WERI-Rb-1 (cell line): ENCODE measurements around the gene LDAH.

Experiments used
- DNase-seq: peaks from one replicate; pipeline ENCODE4 v3.0.0-alpha.2; 2020
- H3K27ac ChIP-seq: fragments of 250-450 bp; sonication (Bioruptor Pico); 2 replicates; pipeline ENCODE4 v1.5.1; 2020; ENCODE audit warnings: mild to moderate bottlenecking, moderate library complexity
- H3K27me3 ChIP-seq: fragments of 250-450 bp; sonication (Bioruptor Pico); 2 replicates; pipeline ENCODE4 v1.5.1; 2021; ENCODE audit warnings: mild to moderate bottlenecking, low read depth, moderate library complexity; ENCODE audit not compliant: insufficient read depth, severe bottlenecking
- H3K36me3 ChIP-seq: fragments of 250-450 bp; sonication (Bioruptor Pico); 2 replicates; pipeline ENCODE4 v1.5.1; 2020; ENCODE audit warnings: mild to moderate bottlenecking, moderate library complexity
- H3K4me3 ChIP-seq: 2 replicates; pipeline ENCODE4 v1.5.1; 2011; ENCODE audit warnings: low read depth, mild to moderate bottlenecking, control low read depth, low read length
- H3K9me3 ChIP-seq: fragments of 250-450 bp; sonication (Bioruptor Pico); 2 replicates; pipeline ENCODE4 v1.5.1; 2021; ENCODE audit warnings: mild to moderate bottlenecking, moderate library complexity; ENCODE audit not compliant: severe bottlenecking
- TF ChIP-seq, protein P1 (sequence below): IDR thresholded peaks from 2 replicates; pipeline ENCODE4 v1.5.1; 2011; ENCODE audit warnings: low read depth, mild to moderate bottlenecking, control low read depth, inconsistent platforms, low read length

The LDAH gene

DNA sequence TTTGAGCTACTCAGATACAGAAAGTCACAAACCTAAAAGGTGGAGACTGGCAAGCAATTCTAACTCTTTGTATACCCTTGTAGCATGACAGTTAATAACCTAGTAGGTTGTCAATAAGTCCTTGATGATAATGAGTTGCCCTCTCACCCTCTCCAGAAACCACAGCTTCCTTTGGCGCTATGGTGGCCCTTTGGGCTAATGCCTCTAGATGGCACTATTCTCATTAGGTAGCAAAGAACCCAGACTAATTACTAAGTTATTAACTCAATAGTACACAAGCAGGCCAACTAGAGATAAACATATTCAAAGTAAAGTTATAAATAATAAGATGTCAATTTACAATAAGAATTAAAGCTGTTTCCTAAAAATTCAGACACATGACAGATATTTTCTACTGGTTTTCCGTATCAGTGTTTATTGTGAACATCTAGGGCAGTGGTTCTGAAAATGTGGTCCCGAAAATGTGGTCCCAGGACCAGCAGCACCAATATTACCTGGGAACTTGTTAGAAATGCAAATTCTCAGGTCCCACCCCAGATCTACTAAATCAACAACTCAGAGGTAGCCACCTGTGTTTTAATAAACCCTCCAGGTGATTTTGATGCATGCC lies 41.1 kb downstream of the LDAH start:
- no peak overlapping the region for H3K4me3 ChIP-seq
- H3K27ac ChIP-seq = no peak overlapping the region
- no peaks in the 10 kb centered on the region for H3K9me3 ChIP-seq
- DNase-seq = peak; percentile 47
- TF ChIP-seq, protein P1, sequence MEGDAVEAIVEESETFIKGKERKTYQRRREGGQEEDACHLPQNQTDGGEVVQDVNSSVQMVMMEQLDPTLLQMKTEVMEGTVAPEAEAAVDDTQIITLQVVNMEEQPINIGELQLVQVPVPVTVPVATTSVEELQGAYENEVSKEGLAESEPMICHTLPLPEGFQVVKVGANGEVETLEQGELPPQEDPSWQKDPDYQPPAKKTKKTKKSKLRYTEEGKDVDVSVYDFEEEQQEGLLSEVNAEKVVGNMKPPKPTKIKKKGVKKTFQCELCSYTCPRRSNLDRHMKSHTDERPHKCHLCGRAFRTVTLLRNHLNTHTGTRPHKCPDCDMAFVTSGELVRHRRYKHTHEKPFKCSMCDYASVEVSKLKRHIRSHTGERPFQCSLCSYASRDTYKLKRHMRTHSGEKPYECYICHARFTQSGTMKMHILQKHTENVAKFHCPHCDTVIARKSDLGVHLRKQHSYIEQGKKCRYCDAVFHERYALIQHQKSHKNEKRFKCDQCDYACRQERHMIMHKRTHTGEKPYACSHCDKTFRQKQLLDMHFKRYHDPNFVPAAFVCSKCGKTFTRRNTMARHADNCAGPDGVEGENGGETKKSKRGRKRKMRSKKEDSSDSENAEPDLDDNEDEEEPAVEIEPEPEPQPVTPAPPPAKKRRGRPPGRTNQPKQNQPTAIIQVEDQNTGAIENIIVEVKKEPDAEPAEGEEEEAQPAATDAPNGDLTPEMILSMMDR = peak; percentile 65
- H3K36me3 ChIP-seq = no peaks in the 10 kb centered on the region
- H3K27me3 ChIP-seq = no peaks in the 10 kb centered on the region

DNA sequence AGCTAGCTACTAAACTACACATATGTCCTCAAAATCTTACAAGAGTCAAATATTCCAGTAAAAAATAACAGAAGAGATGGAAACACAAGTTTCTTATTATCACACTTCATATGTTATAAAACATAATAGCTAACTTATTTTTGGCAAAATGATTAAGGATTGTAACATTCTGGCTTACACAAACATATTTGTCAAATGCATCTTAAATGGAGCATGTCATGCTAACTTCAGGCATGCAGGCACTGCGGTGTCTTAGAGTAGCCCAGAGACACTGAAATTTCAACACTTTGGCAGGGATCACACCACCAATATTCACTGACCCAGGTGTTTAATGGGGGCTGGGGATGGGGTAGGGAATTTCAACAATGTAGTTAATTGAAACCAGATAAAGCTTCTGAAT lies 51.6 kb downstream of the LDAH start:
- Histone ChIP-seq H3K9me3 (no peaks in the 10 kb centered on the region), H3K27me3 (no peaks in the 10 kb centered on the region), H3K4me3 (no peak overlapping the region), H3K36me3 (no peaks in the 10 kb centered on the region), H3K27ac (no peak overlapping the region)
- TF ChIP-seq, protein P1 = no peak
- no peak for DNase-seq

DNA sequence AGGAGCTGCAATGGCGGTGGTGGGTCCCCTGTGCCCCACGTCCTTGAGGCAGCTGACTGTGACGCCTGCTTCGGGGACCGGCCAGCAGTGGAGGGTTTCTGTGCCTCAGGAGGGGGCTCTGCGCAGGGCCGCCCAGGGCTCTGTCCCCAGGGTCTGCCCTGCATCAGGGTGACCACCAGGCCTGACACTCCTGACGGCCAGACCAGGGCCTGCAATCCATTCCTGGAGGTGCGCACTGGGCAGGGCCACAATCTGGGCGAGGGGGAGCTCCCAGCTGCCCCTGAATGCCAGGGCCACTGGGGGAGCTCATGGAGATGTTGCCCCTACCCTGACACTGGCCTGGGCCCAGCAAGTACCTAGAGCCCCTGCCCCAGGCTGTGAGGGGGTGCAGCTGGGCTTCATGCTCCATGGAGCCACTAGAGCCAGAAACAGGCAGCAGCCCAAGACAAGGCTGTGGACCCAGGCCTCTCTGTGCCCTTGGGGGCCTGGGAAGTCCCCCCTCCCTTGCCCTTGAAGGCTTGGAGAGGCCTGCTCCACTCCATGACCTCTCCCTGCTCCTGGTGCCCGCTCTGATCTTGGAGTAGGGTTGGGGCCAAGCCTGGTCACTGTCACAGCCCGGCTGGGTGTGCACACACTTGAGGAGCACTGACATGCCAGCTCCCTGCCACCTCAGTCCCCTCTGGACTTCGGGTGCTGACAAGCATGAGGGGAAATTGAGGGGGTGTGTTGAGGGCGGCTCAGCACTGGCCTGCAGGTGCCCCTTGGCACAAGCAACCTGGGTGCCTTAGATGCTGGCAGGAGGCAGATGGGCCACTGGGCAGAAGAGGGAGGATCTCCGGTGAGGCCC lies 55.9 kb downstream of the LDAH start:
- Histone ChIP-seq H3K27me3 (no peaks in the 10 kb centered on the region), H3K4me3 (no peak overlapping the region), H3K36me3 (no peaks in the 10 kb centered on the region), H3K27ac (no peak overlapping the region), H3K9me3 (no peaks in the 10 kb centered on the region)
- no peak for DNase-seq
- TF ChIP-seq, protein P1 = no peak

DNA sequence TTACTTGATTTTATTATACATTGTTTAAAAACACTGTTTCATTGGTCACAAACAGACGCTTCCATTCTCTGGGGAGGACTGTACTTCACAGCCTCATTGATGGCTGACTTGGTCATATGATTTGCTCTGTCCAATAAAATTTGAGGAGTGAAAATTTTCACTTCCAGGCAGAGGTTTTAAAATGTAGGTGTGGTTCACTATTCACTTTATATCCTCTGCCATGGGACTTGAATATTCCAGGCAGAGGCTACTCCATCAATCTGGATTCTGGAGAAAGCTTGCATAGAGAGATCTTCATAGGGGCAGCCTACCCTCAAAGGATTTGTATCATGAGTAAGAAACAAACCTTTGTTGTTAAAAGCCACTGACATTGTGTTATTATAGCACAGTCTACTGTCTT lies 56.7 kb downstream of the LDAH start:
- Histone ChIP-seq H3K36me3 (no peaks in the 10 kb centered on the region), H3K27me3 (no peaks in the 10 kb centered on the region), H3K4me3 (no peak overlapping the region), H3K27ac (no peak overlapping the region), H3K9me3 (no peaks in the 10 kb centered on the region)
- TF ChIP-seq, protein P1 = no peak
- DNase-seq = no peak

DNA sequence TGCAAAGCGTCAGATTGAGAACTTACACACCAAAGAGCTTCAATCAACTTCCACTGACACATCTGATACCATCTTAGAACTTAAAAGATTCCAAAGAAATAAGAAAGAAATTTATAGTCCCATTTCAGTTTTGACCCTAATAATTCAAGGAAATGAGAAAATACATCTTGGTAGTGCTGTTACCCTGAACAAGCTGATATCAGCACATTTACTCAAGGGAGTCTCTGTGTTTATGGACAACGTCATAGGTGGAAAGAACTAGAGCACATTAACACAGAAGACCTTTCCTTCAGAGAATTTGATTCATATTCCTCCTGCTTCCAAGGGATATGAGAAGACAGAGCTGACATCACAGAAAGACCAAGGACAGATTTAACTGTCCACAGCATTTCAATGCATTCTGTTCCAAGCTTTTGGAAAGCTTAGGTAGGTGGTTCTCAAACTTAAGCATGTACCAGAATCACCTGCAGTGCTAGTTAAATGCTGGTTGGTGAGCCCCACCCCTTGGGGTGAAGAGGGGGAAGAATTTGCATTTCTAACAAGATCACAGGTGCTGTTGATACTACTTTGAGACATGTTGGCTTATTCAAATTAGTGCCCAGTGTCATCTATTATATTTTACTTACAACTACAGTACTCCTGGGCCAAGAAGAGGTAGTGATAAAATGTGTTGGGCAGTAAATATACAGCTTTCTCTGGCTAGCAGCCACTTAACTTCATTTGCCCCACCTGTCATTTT lies 59.8 kb downstream of the LDAH start:
- Histone ChIP-seq H3K27me3 (no peaks in the 10 kb centered on the region), H3K27ac (no peak overlapping the region), H3K9me3 (peaks cover 3% of the 10 kb centered on the region), H3K36me3 (no peaks in the 10 kb centered on the region), H3K4me3 (no peak overlapping the region)
- DNase-seq = no peak
- TF ChIP-seq, protein P1 = no peak
